Fibroblast of villous mesenchyme (primary cell): Measurements from ENCODE around the gene UHMK1. TPM values are rescaled to one million over a fixed set of nuclear protein-coding genes. Genes with fewer than 3 reads are reported as not detected.

ENCODE experiments used
- DNase-seq: peaks from one replicate; pipeline ENCODE4 v3.0.0-alpha.2; 2010; ENCODE audit warnings: low read depth
- H3K4me3 ChIP-seq: 2 replicates; pipeline ENCODE4 v1.5.1; 2011; ENCODE audit warnings: low read depth, mild to moderate bottlenecking, low read length
- small RNA-seq: library from RNA; depleted of rRNA; stranded (forward); fragments of <200 nt; gene quantifications from one replicate; pipeline ENCODE3, GENCODE V24; 2012
- total RNA-seq: library from RNA; depleted of rRNA; stranded (reverse); fragments of >200 nt; gene quantifications from 2 replicates; pipeline ENCODE4 v1.2.3, GENCODE V29; 2012
- TF ChIP-seq, protein P1 (sequence below): IDR thresholded peaks from 2 replicates; pipeline ENCODE4 v1.5.1; 2012; ENCODE audit warnings: low read depth, mild to moderate bottlenecking, low read length; ENCODE audit not compliant: insufficient read depth

The UHMK1 gene
- total RNA-seq, 1 donor: 139 TPM

DNA sequence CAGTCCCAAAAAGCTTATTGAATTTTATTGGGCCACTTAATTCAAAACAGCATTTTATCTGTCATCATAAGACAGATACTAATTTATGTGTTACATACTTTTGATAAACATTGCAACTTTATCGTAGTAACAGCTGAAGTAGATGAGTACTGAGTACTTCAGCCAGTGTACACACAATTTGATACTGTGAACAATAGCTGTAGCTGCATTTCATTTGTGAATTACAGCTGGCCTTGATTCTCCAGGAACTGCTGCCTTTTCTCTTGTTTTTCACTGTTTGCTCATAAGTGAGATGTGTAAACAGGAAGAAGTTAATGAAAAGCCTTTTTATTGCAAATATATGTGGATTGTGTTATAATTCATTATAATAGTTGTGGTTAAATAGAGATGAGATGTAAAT is 74.1 kb downstream of the UHMK1 start:
- TF ChIP-seq, protein P1, sequence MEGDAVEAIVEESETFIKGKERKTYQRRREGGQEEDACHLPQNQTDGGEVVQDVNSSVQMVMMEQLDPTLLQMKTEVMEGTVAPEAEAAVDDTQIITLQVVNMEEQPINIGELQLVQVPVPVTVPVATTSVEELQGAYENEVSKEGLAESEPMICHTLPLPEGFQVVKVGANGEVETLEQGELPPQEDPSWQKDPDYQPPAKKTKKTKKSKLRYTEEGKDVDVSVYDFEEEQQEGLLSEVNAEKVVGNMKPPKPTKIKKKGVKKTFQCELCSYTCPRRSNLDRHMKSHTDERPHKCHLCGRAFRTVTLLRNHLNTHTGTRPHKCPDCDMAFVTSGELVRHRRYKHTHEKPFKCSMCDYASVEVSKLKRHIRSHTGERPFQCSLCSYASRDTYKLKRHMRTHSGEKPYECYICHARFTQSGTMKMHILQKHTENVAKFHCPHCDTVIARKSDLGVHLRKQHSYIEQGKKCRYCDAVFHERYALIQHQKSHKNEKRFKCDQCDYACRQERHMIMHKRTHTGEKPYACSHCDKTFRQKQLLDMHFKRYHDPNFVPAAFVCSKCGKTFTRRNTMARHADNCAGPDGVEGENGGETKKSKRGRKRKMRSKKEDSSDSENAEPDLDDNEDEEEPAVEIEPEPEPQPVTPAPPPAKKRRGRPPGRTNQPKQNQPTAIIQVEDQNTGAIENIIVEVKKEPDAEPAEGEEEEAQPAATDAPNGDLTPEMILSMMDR: no peak
- no peak for DNase-seq

DNA sequence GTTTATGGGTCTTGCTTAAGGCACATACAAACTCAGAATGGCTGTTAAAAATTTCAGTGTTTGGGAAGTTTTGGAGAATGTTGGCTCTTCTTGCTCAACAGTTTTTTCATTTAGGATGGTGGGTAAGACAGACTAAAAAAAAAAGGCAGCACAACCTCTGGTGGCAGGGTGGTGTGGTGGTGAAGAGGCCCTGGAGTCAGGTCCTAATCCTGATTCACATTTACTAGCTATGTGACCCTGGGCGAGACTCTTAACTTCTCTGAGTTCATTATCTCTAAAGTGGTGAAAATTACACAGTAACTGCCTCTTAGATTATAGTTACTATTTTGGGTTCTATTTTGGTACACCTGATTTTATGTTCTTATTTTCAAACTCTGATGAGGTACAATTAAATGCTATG is 75.5 kb downstream of the UHMK1 start:
- no peak for DNase-seq
- no peak overlapping the region for H3K4me3 ChIP-seq
- TF ChIP-seq, protein P1: no peak

More for the DNA sequence above, 74.1 kb downstream of the UHMK1 start:
- H3K4me3 ChIP-seq: no peak overlapping the region

DNA sequence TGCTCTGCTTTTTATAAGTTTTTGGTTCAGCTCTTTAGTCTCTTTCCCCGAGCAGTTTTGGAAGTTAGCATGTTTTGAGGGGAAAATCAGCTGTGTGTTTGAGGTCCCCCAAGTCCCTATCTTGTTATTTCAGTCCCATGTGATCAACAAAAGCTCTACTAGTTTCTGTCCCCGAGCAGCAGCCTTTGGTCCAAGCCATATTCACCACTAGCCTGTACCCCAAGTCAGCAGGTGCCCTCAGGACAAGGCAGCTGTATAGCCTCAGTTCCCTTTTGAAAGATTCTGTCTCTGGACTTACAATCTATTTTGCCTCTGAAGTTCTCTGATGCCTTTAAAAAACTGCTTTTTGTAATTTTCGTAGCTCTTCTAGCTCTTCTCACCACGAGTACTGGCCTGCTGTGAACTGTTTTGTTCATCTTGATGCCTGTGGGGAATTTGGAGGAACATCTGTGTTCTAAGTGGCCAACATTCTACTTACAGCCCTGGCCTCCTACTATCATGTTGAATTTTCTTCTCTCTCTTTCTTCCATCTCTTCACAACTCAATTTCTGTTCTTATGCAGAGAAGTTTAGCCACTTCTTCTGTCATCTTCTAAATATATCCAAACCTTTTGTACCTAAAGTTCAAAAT is 80.6 kb downstream of the UHMK1 start:
- TF ChIP-seq, protein P1: no peak
- H3K4me3 ChIP-seq: no peak overlapping the region
- DNase-seq: no peak

DNA sequence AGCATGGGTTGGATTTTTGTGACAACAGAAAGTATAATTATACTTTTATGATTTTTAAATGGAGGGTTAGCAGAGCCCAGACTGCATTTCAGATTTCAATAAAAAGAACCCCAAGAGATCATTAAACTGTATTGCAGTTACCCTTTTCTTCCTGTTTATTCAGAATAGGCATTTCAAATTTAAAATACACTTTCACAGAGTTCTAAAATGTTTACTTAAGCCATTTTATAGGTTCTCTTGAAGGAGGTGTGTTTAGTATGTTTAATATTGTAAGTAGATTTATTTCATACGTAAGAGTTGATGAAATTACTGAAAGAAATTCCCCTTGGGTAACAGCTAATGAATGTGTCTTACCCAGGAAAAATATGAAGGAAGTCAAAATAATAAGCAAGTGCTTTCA is 81.3 kb downstream of the UHMK1 start:
- H3K4me3 ChIP-seq: no peak overlapping the region
- DNase-seq: no peak
- TF ChIP-seq, protein P1: no peak

Small RNAs within 50 kb of the gene (small RNA-seq; reads per million reads assigned to genes)
- gene UQCRBP2: not detected

Other genes with a start within 250 kb of the UHMK1 start
- not detected in 2 replicates for gene SPATA46, start 121.0 kb upstream of the UHMK1 start, total RNA-seq
- gene C1orf226, start 116.1 kb upstream of the UHMK1 start, total RNA-seq: under 0.01 and 0.86 TPM in 2 replicates
- gene SH2D1B, start 85.7 kb upstream of the UHMK1 start, total RNA-seq: not detected in 2 replicates
- 93.1 and 108 TPM in 2 replicates for gene UAP1, start 63.9 kb downstream of the UHMK1 start, total RNA-seq
- 227 and 289 TPM in 2 replicates for gene DDR2, start 134.6 kb downstream of the UHMK1 start, total RNA-seq